ENCODE results near the gene TRIM49D2.
"Not testable (repeated sequence)": the region's sequence is repeated elsewhere in the genome, so short reads cannot be mapped to it uniquely, and the experiment has no call there.

GRCh38 chr11:89960833-89961232 is 37.0 kb downstream of the TRIM49D2 start:
- TF ChIP-seq CTCF, POLR2A (IDR thresholded peaks at IDR 0.05): not testable (repeated sequence)
